ENCODE measurements around the gene NCOA1. TPM values are rescaled to one million over a fixed set of nuclear protein-coding genes. Genes with fewer than 3 reads are reported as not detected.

NCOA1 gene
- total RNA-seq, 2 experiments from 2014 or later: 6.1 to 12.1 TPM

GRCh38 chr2:24456599-24457556 is 34.2 kb upstream of the NCOA1 start:
- H3K27ac ChIP-seq (ENCODE audit: low read depth, low read length, poor library complexity, severe bottlenecking): no peak overlapping the region
- POLR2A ChIA-PET: interaction anchor here (0.5 kb wide), 1 partner anchor 152 kb away, joined by 6 read pairs; no protein-coding TSS in a partner anchor
- no peaks in the 10 kb centered on the region for H3K9me3 ChIP-seq (ENCODE audit: low read length)
- H3K9me2 ChIP-seq (ENCODE audit: insufficient read depth, low read length): no peaks in the 10 kb centered on the region
- H4K20me1 ChIP-seq (ENCODE audit: insufficient read depth, low read length): no peaks in the 10 kb centered on the region
- no peak overlapping the region for H3K4me3 ChIP-seq (ENCODE audit: low read depth, low read length, poor library complexity, severe bottlenecking)
- intact Hi-C loops (cut with micrococcal nuclease; ENCODE audit: unreplicated experiment): no loop called here
- no peak for DNase-seq (ENCODE audit: low spot score)
- H3K79me2 ChIP-seq (ENCODE audit: insufficient read depth, low read depth, low read length): no peaks in the 10 kb centered on the region
- no peaks in the 10 kb centered on the region for H3K4me1 ChIP-seq (ENCODE audit: insufficient read depth, low read length, poor library complexity, severe bottlenecking)
- no peak for TF ChIP-seq CTCF (conservative IDR thresholded peaks at IDR 0.05; ENCODE audit: low read length)
- no peak for TF ChIP-seq EZH2phosphoT487 (IDR thresholded peaks at IDR 0.05; ENCODE audit: borderline replicate concordance, low read depth, low read length)
- no TSS peak for BruUV-seq (replicated peaks)
- no peaks in the 10 kb centered on the region for H3K36me3 ChIP-seq (ENCODE audit: insufficient read depth, low read length)
- H2AFZ ChIP-seq (ENCODE audit: low read length): no peak overlapping the region
- CTCF ChIA-PET (ENCODE audit: unreplicated experiment): no interaction called here
- H3K4me2 ChIP-seq (ENCODE audit: low read length): no peak overlapping the region

GRCh38 chr2:24457696-24458386 is 33.2 kb upstream of the NCOA1 start:
- Histone ChIP-seq H3K79me2 (ENCODE audit: insufficient read depth, low read depth, low read length) (no peaks in the 10 kb centered on the region), H3K36me3 (ENCODE audit: insufficient read depth, low read length) (no peaks in the 10 kb centered on the region), H3K4me3 (ENCODE audit: low read depth, low read length, poor library complexity, severe bottlenecking) (no peak overlapping the region), H3K9me2 (ENCODE audit: insufficient read depth, low read length) (no peaks in the 10 kb centered on the region), H3K4me2 (ENCODE audit: low read length) (no peak overlapping the region), H4K20me1 (ENCODE audit: insufficient read depth, low read length) (no peaks in the 10 kb centered on the region), H3K9me3 (ENCODE audit: low read length) (no peaks in the 10 kb centered on the region), H2AFZ (ENCODE audit: low read length) (no peak overlapping the region), H3K4me1 (ENCODE audit: insufficient read depth, low read length, poor library complexity, severe bottlenecking) (no peaks in the 10 kb centered on the region), H3K27ac (ENCODE audit: low read depth, low read length, poor library complexity, severe bottlenecking) (no peak overlapping the region)
- TF ChIP-seq CTCF (conservative IDR thresholded peaks at IDR 0.05; ENCODE audit: low read length): no peak
- TF ChIP-seq EZH2phosphoT487 (IDR thresholded peaks at IDR 0.05; ENCODE audit: borderline replicate concordance, low read depth, low read length): no peak
- no peak for DNase-seq (ENCODE audit: low spot score)
- intact Hi-C loops (cut with micrococcal nuclease; ENCODE audit: unreplicated experiment): no loop called here
- ChIA-PET CTCF (ENCODE audit: unreplicated experiment) (no interaction called here), POLR2A (interaction anchor here (0.5 to 0.6 kb wide), 2 partner anchors 68 to 153 kb away, joined by 5 to 6 read pairs; no protein-coding TSS in a partner anchor)
- BruUV-seq (replicated peaks): no TSS peak

Measured in OCI-LY7 (cell line).